Urinary bladder (tissue), 4 donors: ENCODE results near the gene ZNF277. TPM values are rescaled to one million over a fixed set of nuclear protein-coding genes. Genes with fewer than 3 reads are reported as not detected.

Experiments
- DNase-seq: peaks from one replicate; pipeline ENCODE4 v3.0.0-alpha.2; 2015; ENCODE audit errors: extremely low spot score
- H3K27ac ChIP-seq: one replicate; pipeline ENCODE4 v1.5.1; 2013; ENCODE audit warnings: low read depth, mild to moderate bottlenecking, moderate library complexity
- H3K36me3 ChIP-seq: one replicate; pipeline ENCODE4 v1.6.1; 2013; ENCODE audit warnings: mild to moderate bottlenecking, moderate library complexity; ENCODE audit not compliant: insufficient read depth
- H3K4me1 ChIP-seq: one replicate; pipeline ENCODE4 v1.6.1; 2013; ENCODE audit warnings: mild to moderate bottlenecking, moderate library complexity; ENCODE audit not compliant: insufficient read depth
- H3K4me3 ChIP-seq: one replicate; pipeline ENCODE4 v1.5.1; 2013; ENCODE audit warnings: low read depth, low read length
- whole genome bisulfite sequencing: extraction: QIAGEN DNeasy Blood & Tissue Kit; methylation state at CpG from one replicate; pipeline ENCODE4 v1.1.7; 2013; 5-methylcytosine and 5-hydroxymethylcytosine counted together
- polyA plus RNA-seq: library from polyadenylated mRNA; stranded (reverse); fragments of 200-250 nt; gene quantifications from one replicate; pipeline ENCODE4 v1.2.3, GENCODE V29; 2013
- total RNA-seq: library from RNA; depleted of rRNA; stranded (reverse); fragments of >200 nt; gene quantifications from one replicate; pipeline ENCODE4 v1.2.3, GENCODE V29; 2014
- donor health status: healthy with polysubstance abuse.
- donor health status: healthy.

ZNF277 gene, protein sequence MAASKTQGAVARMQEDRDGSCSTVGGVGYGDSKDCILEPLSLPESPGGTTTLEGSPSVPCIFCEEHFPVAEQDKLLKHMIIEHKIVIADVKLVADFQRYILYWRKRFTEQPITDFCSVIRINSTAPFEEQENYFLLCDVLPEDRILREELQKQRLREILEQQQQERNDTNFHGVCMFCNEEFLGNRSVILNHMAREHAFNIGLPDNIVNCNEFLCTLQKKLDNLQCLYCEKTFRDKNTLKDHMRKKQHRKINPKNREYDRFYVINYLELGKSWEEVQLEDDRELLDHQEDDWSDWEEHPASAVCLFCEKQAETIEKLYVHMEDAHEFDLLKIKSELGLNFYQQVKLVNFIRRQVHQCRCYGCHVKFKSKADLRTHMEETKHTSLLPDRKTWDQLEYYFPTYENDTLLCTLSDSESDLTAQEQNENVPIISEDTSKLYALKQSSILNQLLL
- total RNA-seq, result 53.1 TPM
- 18.6 TPM for polyA plus RNA-seq

DNA sequence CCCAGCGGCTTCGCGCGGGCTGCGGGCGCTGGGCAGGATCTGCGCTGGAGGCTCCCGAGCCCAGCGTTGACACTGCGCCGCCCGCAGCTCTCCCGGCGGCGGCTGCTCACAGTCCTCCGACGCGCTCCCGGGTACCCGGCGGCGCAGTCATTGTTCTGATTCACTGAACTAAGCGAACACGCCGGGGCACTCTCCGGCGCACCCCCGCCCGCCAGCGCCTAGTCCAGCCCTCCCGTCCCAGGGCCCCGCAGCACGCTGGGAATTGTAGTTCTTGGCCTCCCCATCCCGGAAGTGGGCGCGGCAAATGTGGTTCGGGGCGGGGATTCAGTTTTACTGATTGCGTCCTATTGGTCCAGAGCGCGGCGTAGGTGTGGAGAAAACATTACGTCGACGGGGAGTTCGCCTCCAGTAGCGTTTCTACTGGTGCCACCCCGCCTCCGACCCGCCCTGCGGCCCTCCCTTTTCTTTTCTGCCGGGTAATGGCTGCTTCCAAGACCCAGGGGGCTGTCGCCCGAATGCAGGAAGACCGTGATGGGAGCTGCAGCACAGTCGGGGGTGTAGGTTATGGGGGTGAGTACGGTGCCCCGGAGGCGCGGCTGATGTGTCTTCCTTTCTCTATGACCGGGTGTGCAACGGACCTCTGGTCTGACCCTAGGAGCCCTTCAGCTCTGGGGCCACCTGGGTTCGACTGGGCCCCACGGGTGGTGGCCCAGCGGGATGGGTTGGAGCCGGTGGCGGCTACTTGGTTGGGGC, at the start of gene ZNF277, which contains the start of gene DOCK4:
Gene ZNF277 (plus strand): TSS at position 458 of the 753 bp plus-strand sequence. CDS start 22 bp downstream, at position 480.
Gene DOCK4 (minus strand): TSS at position 162 of the 753 bp plus-strand sequence. CDS start 261 bp downstream, outside the sequence.
- no peaks in the 10 kb centered on the region for H3K36me3 ChIP-seq
- H3K27ac ChIP-seq, result peak within 1 kb of the TSS; percentile 64
- H3K4me3 ChIP-seq, result peak within 1 kb of the TSS; percentile 81
- DNase-seq, result peak; percentile 99
- under 1% methylated on average over 67 of the region's 67 CpGs for WGBS
- no peaks in the 10 kb centered on the region for H3K4me1 ChIP-seq

DNA sequence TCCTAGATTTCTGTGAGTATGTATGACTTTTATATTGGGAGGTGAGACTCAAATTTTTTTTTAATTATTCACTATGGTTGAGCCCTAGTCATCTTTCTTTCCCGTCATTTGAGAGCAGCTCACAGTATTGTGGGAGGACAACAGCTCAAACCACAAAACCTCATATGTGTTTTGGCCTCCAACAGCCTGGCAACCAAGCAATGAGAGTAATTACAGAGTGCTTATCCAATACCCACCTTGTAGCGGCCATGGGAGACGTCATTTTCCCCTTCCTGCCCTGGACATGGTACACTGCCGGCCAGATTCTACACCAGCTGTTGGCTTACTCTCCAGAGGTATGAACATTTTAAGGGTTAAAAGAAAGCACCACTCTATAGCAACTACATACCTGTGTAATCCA, 49.4 kb upstream of the ZNF277 start:
- no peaks in the 10 kb centered on the region for H3K4me1 ChIP-seq
- DNase-seq, result no peak
- H3K4me3 ChIP-seq, result no peak overlapping the region
- no peaks in the 10 kb centered on the region for H3K36me3 ChIP-seq
- 77% methylated on average over 4 of the region's 4 CpGs for WGBS
- H3K27ac ChIP-seq, result no peak overlapping the region

DNA sequence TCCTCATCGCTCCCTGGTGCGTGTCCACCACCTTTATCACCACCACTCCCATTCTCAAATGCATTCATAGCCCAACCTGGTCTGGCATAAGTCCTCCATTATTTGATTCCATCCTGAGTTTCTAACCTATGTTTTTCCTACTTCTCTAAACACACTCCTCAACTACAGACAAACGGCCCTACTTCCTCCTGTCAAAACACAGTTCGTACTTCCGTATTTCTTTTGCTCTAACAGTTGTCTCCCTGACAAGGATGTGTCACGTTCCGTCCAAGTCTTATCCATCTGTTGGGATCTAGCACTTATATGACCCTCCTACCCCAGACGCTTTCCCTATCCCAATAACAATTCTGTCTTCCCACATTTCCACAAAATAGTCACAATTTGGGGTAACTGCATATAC, 47.1 kb upstream of the ZNF277 start:
- H3K27ac ChIP-seq, result no peak overlapping the region
- 91% methylated on average over 8 of the region's 8 CpGs for WGBS
- no peak for DNase-seq
- no peaks in the 10 kb centered on the region for H3K36me3 ChIP-seq
- H3K4me1 ChIP-seq, result no peaks in the 10 kb centered on the region
- H3K4me3 ChIP-seq, result no peak overlapping the region

DNA sequence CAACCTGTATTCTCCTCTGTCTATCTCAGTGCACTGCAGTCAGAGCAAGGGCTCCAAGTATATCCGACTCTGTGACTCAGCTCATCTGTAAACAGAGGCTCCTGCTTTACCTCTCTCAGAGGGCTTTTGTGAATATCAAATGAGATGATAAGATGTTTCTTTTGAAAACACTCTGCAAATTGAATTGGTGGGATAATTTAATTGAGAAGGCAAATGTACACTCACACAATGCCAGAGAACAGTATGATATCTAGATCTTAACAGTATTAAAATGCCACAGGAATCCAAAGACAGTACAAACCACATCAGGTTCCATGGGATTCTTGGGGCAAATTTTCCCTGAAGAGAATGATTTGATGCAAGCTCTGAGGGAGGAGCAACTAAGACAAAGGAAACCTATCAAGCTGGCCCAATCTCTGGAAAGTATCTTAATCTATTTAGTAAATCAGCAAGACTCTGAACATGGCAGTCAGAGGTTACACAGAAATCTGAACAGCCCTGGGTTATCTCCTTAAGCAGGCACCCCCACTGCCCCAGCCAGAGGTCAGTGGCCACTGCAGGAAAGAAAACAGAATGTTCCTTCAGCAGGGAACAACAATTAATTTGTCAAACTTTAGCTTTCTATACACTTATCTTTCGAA, 46.2 kb upstream of the ZNF277 start:
- DNase-seq, result no peak
- Histone ChIP-seq H3K4me3 (no peak overlapping the region), H3K4me1 (no peaks in the 10 kb centered on the region), H3K36me3 (no peaks in the 10 kb centered on the region), H3K27ac (no peak overlapping the region)
- 50% methylated on average over 2 of the region's 2 CpGs for WGBS

DNA sequence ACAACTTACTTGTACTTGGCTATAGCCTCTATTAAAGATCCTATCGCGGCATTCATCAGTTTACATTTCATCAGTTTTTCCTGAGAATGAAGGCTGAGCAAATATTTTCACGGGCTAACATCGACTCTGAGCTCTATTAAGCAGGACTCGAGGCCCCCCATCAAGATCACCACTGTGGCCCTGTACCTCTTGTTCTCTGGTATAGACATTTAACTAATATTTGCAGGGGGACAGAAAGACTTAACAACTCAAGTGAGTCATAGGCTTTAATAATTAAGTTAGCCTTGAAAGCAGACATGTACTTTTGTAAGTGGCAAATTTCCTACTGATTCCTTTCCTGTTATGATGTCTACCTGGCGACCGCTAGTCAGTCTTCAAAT, 45.7 kb upstream of the ZNF277 start:
- DNase-seq, result no peak
- Histone ChIP-seq H3K4me1 (no peaks in the 10 kb centered on the region), H3K4me3 (no peak overlapping the region), H3K27ac (no peak overlapping the region), H3K36me3 (no peaks in the 10 kb centered on the region)
- 50% methylated on average over 7 of the region's 7 CpGs for WGBS

DNA sequence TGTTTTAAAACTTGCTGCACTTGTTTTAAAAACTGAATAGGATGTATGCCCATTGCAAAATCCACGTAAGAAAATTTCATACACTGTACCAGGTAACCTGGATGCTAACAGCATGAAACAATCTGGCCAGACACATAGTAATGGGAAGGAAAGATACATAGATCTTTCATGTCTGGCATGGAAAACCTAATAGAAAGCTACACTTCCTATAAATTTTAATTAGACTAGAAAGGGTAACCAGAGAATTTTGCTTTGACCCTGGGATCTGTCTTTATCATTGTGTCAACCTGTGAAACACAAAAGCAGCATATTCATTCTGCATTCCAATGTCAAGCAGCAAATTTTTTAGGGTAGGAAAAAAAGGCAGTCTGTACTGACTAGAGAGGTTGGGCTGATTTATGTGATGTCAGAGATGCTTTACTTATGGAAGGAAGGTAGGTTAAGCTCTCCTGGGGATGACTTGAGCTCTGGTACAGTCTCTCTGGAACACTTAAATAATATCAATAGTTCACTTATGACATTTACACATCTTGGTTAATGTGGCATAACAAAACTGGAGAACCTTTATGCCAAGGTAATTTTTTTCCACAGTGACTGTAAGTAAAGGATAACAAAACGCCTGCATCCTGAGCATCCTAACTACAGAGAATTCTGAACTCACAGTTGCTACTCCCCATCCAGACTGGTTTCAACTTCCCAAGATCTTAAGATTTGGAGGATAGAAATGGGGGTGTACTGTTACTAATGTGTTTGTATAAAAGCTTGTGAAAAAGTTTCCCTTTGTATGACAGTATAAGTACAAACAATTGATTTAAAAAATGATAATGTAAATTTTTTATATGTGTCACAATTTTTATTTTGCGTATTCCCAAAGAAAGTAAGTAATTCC, 45.0 kb upstream of the ZNF277 start:
- WGBS, result 75% methylated on average over 3 of the region's 3 CpGs
- no peaks in the 10 kb centered on the region for H3K4me1 ChIP-seq
- no peaks in the 10 kb centered on the region for H3K36me3 ChIP-seq
- H3K27ac ChIP-seq, result no peak overlapping the region
- H3K4me3 ChIP-seq, result no peak overlapping the region
- no peak for DNase-seq

DNA sequence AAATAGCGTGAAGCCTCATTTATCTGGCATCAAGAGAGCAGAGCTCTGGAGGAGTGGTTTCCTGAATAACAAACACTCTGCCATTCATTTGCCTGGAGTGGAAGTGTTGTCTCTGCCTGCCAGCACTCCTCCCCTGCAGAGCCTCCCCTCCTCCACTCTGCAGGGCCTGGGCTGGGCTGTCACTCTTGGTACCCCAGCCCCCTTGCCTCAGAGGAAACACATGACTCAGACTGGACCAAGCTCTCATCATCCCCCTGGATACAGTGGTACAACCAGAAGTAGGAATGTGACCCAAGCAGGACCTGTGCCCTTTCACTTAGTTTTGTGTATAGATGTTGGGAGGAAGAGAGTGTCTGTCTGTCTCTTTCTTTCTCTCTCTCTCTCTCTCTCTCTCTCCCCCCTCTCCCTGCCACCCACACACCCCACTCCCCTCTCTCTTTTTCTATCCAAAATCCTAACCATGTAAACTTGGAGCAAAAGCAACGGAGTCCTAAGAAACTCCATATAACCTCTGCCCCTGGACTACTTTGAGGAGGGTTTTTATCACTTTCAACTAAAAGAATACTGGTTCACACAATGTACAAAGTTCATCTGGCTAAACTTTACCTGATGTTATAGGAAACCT, 44.2 kb upstream of the ZNF277 start:
- H3K27ac ChIP-seq, result no peak overlapping the region
- peaks cover 1% of the 10 kb centered on the region for H3K36me3 ChIP-seq
- no peak overlapping the region for H3K4me3 ChIP-seq
- H3K4me1 ChIP-seq, result no peaks in the 10 kb centered on the region
- WGBS, result 48% methylated on average over 2 of the region's 2 CpGs
- DNase-seq, result no peak

DNA sequence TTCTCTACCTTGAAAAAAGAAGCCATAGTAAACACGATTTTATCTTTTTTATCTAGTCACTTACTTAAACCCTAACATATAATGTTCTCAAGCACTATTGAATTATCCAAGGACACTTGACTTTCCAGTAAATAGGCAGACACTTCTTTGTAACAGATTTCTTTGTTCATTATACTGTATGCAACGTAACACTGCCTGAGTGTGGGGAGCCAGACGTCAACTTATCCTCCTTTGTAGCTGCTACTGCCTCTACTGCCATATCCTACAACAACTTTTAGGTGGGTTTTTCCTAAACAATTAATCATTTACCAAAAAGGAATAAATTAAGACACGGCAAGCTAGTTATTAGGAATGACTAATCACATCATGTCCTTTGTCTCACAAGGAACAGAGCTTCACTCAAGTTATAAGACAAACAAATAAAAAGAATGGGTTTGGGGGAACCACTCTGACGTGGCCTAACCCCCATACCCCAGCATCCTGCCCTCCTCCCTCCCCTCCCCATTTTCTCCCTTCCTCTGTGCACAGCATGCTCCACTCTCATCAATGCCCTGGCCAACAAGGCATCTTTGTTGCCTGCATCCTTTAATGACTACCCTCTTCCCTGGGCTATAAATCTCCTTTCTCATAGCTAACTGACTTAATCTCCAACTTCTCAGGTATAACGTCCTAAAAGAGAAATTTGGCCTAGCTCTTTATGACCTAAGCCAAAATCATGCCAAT, 43.5 kb upstream of the ZNF277 start:
- H3K4me1 ChIP-seq, result no peaks in the 10 kb centered on the region
- H3K36me3 ChIP-seq, result peaks cover 1% of the 10 kb centered on the region
- H3K4me3 ChIP-seq, result no peak overlapping the region
- H3K27ac ChIP-seq, result no peak overlapping the region
- DNase-seq, result no peak
- 76% methylated on average over 6 of the region's 6 CpGs for WGBS

DNA sequence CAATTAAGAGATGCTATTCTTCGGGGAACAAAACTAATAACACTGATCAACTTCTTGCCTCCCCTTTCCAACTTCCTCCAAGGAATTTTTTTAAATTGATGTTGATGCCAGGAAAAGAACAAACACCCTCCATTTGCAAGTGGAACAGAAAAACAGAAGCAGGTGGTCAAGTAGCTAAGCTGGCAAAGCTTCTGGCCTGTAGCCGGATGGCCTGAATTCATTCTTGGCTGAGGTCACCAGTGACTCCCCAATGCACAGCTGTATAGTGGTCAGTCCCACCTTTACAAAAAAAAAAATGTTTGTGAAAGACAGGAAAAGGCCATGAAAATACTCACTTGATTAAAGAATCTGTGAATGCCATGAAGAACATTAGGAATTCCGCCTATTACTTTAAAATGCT, 39.3 kb upstream of the ZNF277 start:
- H3K36me3 ChIP-seq, result peaks cover 1% of the 10 kb centered on the region
- 86% methylated on average over 3 of the region's 3 CpGs for WGBS
- no peak overlapping the region for H3K4me3 ChIP-seq
- H3K27ac ChIP-seq, result no peak overlapping the region
- DNase-seq, result no peak
- H3K4me1 ChIP-seq, result no peaks in the 10 kb centered on the region

DNA sequence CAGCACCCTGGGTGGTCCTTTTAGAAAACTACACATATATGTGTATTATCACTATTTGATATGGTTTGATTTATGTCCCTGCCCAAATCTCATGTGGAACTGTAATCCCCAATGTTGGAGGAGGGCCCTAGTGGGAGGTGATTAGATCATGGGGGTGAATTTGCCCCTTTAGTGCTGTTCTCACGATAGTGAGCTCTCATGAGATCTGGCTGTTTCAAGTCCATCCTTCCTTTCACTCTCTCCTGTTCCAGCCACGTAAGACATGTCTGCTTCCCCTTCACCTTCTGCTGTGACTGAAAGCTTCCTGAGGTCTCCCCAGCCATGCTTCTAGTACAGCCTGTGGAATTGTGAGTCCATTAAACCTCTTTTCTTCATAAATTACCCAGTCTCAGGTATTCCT, 37.6 kb upstream of the ZNF277 start:
- Histone ChIP-seq H3K27ac (no peak overlapping the region), H3K4me3 (no peak overlapping the region), H3K4me1 (no peaks in the 10 kb centered on the region), H3K36me3 (peaks cover 1% of the 10 kb centered on the region)
- DNase-seq, result no peak
- 88% methylated on average over 2 of the region's 2 CpGs for WGBS

DNA sequence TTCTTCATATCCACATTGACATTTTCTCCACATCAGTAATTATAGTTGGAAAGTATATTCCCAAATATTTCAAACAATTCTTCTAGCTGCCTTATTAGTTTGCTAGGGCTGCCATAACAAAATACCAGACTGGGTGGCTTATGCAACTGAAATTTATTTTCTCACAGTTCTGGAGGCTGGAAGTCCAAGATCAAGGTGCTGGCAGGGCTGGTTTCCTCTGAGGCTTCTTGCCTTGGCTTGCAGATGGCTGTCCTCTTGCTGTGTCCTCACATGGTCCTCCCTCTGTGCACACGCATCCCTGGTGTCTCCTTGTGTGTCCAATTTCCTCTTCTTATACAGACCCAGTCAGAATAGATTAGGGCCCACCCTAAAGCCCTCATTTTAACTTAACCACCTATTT, 34.8 kb upstream of the ZNF277 start:
- no peak for DNase-seq
- WGBS, result 94% methylated on average over 1 of the region's 1 CpG
- no peak overlapping the region for H3K4me3 ChIP-seq
- peaks cover 1% of the 10 kb centered on the region for H3K36me3 ChIP-seq
- H3K27ac ChIP-seq, result no peak overlapping the region
- H3K4me1 ChIP-seq, result no peaks in the 10 kb centered on the region

DNA sequence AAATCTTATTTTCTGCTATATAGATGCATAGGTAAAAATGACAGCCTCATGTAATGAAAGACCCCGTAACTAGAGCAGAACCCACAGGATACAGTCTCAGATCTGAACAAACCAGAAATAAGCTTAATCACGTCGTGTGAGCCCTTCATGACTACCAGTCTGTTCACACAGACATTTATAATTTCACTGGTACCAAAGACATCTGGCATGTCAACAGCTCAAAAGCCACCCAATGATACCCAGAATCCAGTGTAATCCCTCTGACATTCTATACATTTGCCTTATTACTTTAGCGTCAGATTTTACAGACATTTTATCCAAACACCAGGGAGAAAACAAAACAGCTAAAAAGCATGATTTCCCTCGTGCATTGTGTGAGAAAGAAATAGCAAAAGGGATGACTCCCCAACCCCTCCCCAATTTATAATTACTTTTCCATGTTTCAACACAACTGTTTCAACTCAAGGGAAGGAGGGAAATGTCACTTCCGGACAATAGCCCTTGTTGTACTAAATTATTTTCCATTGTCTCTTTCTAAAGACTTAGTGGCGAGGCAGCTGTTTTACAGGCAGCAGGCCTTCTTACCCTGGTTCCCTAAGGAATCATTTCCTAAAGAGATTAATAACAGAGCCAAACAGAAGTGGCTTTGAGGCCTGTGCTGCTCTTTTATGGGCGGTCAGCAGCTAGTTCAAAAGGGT, 33.5 kb upstream of the ZNF277 start:
- WGBS, result 61% methylated on average over 8 of the region's 8 CpGs
- no peak overlapping the region for H3K27ac ChIP-seq
- H3K4me1 ChIP-seq, result no peaks in the 10 kb centered on the region
- no peak for DNase-seq
- H3K4me3 ChIP-seq, result no peak overlapping the region
- no peaks in the 10 kb centered on the region for H3K36me3 ChIP-seq
